NT2/D1 (cell line): ENCODE data around the gene KRT14.
"Not testable (repeated sequence)": the region's sequence is repeated elsewhere in the genome, so short reads cannot be mapped to it uniquely, and the experiment has no call there.

Source experiments
- YY1 ChIP-seq: IDR thresholded peaks from 2 replicates; pipeline ENCODE4 v1.6.1; 2011; ENCODE audit not compliant: insufficient read length, insufficient read depth
- ZNF274 ChIP-seq: IDR thresholded peaks from 2 replicates; pipeline ENCODE4 v1.6.1; 2011; ENCODE audit warnings: mild to moderate bottlenecking, low read depth, low read length

- not testable (repeated sequence) for TF ChIP-seq ZNF274, YY1
Measured at GRCh38 chr17:41619927-41620582, 33.4 kb upstream of the KRT14 start.
